Neuron (in vitro differentiated cells): ENCODE measurements around the gene RAB9A.
A peak's percentile ranks its signal among the peaks of the same experiment; 100 is the strongest.

ENCODE experiments used
- H2AFZ ChIP-seq: one replicate; pipeline ENCODE4 v1.6.1; 2013; ENCODE audit warnings: low read depth, mild to moderate bottlenecking, inconsistent platforms, low read length, moderate library complexity
- H3K27me3 ChIP-seq: one replicate; pipeline ENCODE4 v1.6.1; 2013; ENCODE audit warnings: low read length; ENCODE audit not compliant: insufficient read depth
- H3K36me3 ChIP-seq: one replicate; pipeline ENCODE4 v1.6.1; 2013; ENCODE audit warnings: low read length; ENCODE audit not compliant: insufficient read depth
- H3K4me1 ChIP-seq: one replicate; pipeline ENCODE4 v1.6.1; 2013; ENCODE audit warnings: low read length; ENCODE audit not compliant: insufficient read depth
- H3K4me3 ChIP-seq: 2 replicates; pipeline ENCODE4 v1.5.1; 2013; ENCODE audit warnings: mild to moderate bottlenecking, low read length, moderate library complexity
- H3K9me3 ChIP-seq: one replicate; pipeline ENCODE4 v1.6.1; 2013; ENCODE audit warnings: low read length

RAB9A gene

DNA sequence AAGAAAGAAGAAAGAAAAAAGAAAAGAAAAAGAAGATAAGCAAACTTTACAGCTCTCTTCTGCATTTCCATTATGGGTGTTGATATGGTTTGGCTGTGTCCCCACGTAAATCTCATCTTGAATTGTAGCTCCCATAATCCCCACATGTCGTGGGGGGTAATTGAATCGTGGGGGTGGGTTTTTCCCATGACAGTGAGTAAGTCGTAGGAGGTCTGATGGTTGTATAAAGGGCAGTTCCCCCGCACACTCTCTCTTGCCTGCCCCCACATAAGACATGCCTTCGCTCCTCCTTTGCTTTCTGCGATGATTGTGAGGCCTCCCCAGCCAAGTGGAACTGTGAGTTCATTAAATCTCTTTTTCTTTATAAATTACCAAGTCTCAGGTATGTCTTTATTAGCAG, 7.3 kb upstream of the RAB9A start:
- Histone ChIP-seq H2AFZ (no peak overlapping the region), H3K36me3 (no peaks in the 10 kb centered on the region), H3K9me3 (no peaks in the 10 kb centered on the region), H3K4me1 (no peaks in the 10 kb centered on the region), H3K27me3 (no peaks in the 10 kb centered on the region), H3K4me3 (no peak overlapping the region)

DNA sequence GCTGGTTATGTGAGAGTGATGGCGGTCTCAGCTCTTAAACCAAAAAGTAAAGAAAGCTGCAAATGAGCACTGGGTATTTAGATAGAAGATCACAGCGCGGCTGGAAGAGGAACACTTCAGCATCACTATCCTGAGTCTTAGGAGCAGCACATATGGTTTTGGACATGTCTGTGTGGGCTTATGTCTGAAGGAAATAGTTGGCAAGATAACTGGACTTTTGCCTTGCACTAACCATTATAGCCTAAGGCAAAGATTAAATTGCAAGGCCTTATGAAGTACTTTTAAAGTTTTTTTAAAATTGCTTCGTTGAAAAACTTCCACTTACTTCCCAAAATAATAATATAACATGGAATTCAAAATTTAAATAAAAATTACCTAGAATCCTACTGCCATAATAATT, 4.6 kb upstream of the RAB9A start:
- no peak overlapping the region for H3K4me3 ChIP-seq

GRCh38 chrX:13685126-13685763, 3.7 kb upstream of the RAB9A start:
- H3K27me3 ChIP-seq = no peaks in the 10 kb centered on the region
- H3K4me3 ChIP-seq = no peak overlapping the region
- H2AFZ ChIP-seq = no peak overlapping the region
- no peaks in the 10 kb centered on the region for H3K9me3 ChIP-seq
- H3K4me1 ChIP-seq = no peaks in the 10 kb centered on the region
- H3K36me3 ChIP-seq = no peaks in the 10 kb centered on the region

More for the DNA sequence above, 4.6 kb upstream of the RAB9A start:
- no peaks in the 10 kb centered on the region for H3K9me3 ChIP-seq
- H3K27me3 ChIP-seq = no peaks in the 10 kb centered on the region
- no peaks in the 10 kb centered on the region for H3K36me3 ChIP-seq
- H3K4me1 ChIP-seq = no peaks in the 10 kb centered on the region
- H2AFZ ChIP-seq = no peak overlapping the region

DNA sequence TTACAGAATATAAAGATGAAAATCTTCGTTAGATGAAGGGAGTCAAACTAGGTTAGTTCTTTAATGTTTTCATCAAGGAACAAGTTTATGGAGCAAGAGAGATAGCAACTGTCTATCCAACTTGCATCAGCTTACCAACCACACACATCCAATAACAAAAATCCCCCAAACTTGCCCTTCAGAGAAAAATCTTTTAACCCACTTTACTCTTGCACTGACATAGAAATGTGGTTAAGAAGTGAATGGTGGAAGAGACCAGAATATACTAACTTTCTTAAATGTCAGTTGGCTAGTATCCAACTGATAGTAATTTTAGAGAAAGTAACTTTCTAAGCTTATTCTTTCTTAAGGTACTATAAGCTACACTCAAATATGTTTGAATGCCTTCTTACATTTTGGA, 1.7 kb upstream of the RAB9A start:
- H3K4me1 ChIP-seq = peaks cover 4% of the 10 kb centered on the region
- no peaks in the 10 kb centered on the region for H3K27me3 ChIP-seq
- no peak overlapping the region for H2AFZ ChIP-seq
- H3K9me3 ChIP-seq = no peaks in the 10 kb centered on the region
- no peak overlapping the region for H3K4me3 ChIP-seq
- H3K36me3 ChIP-seq = no peaks in the 10 kb centered on the region

DNA sequence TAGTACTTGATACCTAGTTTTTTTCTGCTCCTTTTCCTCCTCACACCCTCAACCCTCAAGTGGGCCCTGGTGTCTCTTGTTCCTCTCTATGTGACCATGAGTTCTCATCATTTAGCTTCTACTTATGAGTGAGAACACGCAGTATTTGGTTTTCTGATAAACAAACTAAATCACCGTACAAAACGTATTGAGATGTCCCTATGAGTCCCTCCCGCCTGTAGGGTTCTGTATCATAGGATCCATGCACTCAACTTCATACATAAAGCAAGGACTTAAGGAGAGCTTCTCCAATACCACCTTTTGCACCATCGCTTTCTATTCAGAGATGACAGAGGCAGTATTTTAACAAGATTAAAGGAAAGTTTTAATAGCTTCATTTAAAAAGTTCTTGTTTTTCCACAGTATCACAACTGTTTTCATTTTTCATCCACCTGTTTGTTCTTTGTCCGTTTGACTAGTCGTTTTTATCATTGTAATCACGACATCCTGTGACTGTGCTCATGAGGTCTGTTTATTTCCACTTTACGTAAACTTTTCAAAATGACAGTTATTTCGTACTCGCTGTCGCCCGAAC, 457 bp upstream of the RAB9A start:
- Histone ChIP-seq H3K27me3 (no peaks in the 10 kb centered on the region), H3K4me1 (peaks cover 8% of the 10 kb centered on the region), H2AFZ (no peak overlapping the region), H3K9me3 (no peaks in the 10 kb centered on the region), H3K36me3 (no peaks in the 10 kb centered on the region), H3K4me3 (peak overlapping the region; percentile 58)

- Histone ChIP-seq H3K36me3 (no peaks in the 10 kb centered on the region), H3K9me3 (no peaks in the 10 kb centered on the region), H2AFZ (no peak overlapping the region), H3K27me3 (no peaks in the 10 kb centered on the region), H3K4me1 (peaks cover 14% of the 10 kb centered on the region), H3K4me3 (peak overlapping the region; percentile 58)
Measured at GRCh38 chrX:13689741-13690211, 848 bp downstream of the RAB9A start.

DNA sequence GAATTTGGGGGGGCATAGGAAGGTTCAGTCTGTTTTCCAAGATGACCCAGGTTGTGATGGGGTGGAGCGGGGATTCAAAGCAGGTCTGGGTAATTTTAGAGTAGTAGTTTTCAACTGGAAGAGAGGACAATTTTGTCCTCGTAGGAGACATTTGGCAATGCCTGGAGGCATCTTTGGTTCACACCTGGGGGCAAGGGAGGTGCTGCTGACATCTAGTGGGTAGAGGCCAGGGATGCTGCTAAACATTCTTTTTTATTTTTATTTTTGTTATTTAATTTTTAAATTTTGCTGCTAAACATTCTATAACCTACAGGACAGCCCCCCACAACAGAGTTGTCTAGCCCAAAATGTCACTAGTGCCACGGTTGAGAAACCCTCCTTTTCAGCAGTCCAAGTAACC, 1.9 kb downstream of the RAB9A start:
- Histone ChIP-seq H3K27me3 (no peaks in the 10 kb centered on the region), H3K4me3 (peak overlapping the region; percentile 58), H2AFZ (no peak overlapping the region), H3K36me3 (no peaks in the 10 kb centered on the region), H3K9me3 (no peaks in the 10 kb centered on the region), H3K4me1 (peaks cover 15% of the 10 kb centered on the region)

- H3K4me1 ChIP-seq = peaks cover 15% of the 10 kb centered on the region
- H3K36me3 ChIP-seq = no peaks in the 10 kb centered on the region
- no peaks in the 10 kb centered on the region for H3K9me3 ChIP-seq
- no peaks in the 10 kb centered on the region for H3K27me3 ChIP-seq
- H2AFZ ChIP-seq = no peak overlapping the region
- no peak overlapping the region for H3K4me3 ChIP-seq
Measured at GRCh38 chrX:13691841-13692371, 3.0 kb downstream of the RAB9A start.

- Histone ChIP-seq H3K36me3 (no peaks in the 10 kb centered on the region), H3K4me1 (peaks cover 15% of the 10 kb centered on the region), H3K4me3 (no peak overlapping the region)
Measured at GRCh38 chrX:13692771-13693231, 3.9 kb downstream of the RAB9A start.

GRCh38 chrX:13693341-13693961, 4.5 kb downstream of the RAB9A start:
- Histone ChIP-seq H3K27me3 (no peaks in the 10 kb centered on the region), H3K9me3 (no peaks in the 10 kb centered on the region), H2AFZ (no peak overlapping the region), H3K4me1 (peaks cover 15% of the 10 kb centered on the region), H3K36me3 (no peaks in the 10 kb centered on the region), H3K4me3 (no peak overlapping the region)

More at GRCh38 chrX:13692771-13693231, 3.9 kb downstream of the RAB9A start:
- Histone ChIP-seq H3K27me3 (no peaks in the 10 kb centered on the region), H3K9me3 (no peaks in the 10 kb centered on the region), H2AFZ (no peak overlapping the region)

DNA sequence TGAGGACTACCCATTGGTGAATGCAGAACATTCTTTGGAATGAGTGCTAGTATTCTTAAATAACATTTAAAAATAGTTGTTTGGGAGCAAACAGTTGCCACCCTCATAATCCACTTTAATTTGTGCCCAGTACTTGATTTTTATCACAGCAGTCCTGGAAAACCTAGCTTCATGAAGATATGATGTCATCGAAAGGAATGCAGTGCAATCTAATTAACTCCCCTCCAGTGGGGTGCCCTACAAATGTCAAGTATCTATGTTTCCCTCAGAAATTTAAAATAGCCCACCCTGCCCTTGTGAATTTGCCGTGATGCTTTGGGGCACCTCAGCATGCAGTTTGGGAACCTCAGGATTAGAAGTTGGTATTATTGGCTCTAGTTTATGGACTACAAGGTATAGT, 5.4 kb downstream of the RAB9A start:
- Histone ChIP-seq H3K9me3 (no peaks in the 10 kb centered on the region), H3K4me1 (peaks cover 15% of the 10 kb centered on the region), H2AFZ (no peak overlapping the region), H3K4me3 (no peak overlapping the region), H3K27me3 (no peaks in the 10 kb centered on the region), H3K36me3 (no peaks in the 10 kb centered on the region)

DNA sequence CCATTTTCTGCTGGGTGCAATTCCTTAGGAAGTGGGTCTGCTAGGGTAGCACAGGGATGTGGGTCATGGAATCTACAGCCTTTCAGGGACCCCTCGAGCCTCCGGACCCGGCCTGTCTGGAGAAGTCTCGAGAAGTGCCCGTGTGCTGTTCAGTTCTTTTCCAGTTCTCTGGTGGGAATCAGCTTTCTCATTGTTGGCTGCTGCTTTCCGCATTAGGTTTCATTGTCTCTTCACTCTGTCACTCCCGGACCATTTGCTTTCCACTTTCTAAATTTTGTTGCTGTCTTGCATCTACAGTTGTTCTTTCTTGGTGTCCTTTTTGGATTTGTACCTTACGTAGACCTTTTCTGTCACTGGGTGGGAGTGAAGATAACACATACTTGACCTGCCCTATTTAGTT, 6.1 kb downstream of the RAB9A start:
- no peak overlapping the region for H2AFZ ChIP-seq
- no peak overlapping the region for H3K4me3 ChIP-seq
- peaks cover 15% of the 10 kb centered on the region for H3K4me1 ChIP-seq
- H3K9me3 ChIP-seq = no peaks in the 10 kb centered on the region
- no peaks in the 10 kb centered on the region for H3K27me3 ChIP-seq
- no peaks in the 10 kb centered on the region for H3K36me3 ChIP-seq

DNA sequence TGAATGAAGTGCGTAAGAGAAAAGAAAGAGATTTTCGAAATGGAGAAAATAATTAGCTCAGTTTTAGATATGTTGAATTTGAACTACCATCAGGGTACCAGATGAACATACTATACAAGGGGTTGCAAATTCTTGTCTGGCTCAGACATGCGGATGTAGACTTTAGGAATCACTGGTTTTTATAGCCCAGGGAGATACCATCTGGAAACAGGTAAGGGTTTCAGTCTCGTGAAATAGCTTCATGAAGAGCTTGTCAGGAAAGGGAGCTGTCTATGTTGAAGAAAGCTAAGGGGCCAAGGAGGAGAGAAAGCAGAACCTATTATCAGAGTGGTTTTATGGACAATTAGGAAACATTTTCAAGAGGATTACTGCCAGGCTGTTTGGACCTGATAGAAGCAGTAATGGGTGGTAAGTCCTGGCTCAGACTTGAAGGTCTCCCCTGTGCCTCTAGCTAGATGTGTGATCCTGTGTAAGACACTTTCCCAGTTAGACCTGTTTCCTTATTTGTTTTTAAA, 6.7 kb downstream of the RAB9A start:
- Histone ChIP-seq H3K4me3 (no peak overlapping the region), H3K4me1 (peaks cover 12% of the 10 kb centered on the region), H2AFZ (no peak overlapping the region), H3K36me3 (no peaks in the 10 kb centered on the region), H3K27me3 (no peaks in the 10 kb centered on the region), H3K9me3 (no peaks in the 10 kb centered on the region)
